NCI-H82 (cell line): ENCODE measurements around the gene ATG2B.
A peak's percentile ranks its signal among the peaks of the same experiment; 100 is the strongest.
"Not testable (repeated sequence)": the region's sequence is repeated elsewhere in the genome, so short reads cannot be mapped to it uniquely, and the experiment has no call there.

Experiments
- DNase-seq: peaks from one replicate; lab custom pipeline; 2025; lab: John Stamatoyannopoulos, UW

ATG2B gene

DNA sequence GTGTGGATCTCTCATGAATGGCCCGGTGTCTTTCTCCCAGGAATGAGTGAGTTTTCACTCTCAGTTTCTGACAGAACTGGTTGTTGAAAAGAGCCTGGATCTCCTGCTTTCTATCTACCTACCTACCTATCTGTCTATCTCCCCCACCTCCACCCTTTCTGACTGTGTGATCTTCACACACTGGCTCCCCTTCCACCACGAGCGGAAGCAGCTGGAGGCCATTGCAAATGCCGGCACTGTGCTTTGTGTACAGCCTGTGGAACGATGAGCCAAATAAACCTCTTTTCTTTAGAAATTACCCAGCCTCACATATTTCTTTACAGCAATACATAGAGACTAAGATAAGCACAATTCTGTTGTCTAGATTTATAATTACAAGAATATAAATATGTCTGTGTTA is 7.4 kb upstream of the ATG2B start:
- no peak for DNase-seq

DNA sequence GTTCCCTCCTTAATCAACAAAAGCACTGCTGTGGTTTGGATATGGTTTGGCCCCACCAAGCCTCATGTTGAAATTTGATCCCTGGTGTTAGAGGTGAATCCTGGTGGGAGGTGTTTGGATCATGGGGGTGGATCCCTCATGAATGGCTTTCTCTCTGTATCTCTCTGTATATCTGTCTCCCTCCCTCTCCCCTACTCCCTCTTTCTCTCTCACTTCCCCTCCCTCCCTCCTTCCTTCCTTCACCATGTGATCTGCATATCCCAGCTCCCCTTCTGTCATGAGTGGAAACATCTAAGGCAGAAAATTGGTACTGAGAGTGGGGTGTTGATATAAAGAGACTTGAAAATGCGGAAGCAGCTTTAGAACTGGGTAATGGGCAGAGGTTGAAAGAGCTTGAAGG is 5.4 kb upstream of the ATG2B start:
- DNase-seq, result no peak

DNA sequence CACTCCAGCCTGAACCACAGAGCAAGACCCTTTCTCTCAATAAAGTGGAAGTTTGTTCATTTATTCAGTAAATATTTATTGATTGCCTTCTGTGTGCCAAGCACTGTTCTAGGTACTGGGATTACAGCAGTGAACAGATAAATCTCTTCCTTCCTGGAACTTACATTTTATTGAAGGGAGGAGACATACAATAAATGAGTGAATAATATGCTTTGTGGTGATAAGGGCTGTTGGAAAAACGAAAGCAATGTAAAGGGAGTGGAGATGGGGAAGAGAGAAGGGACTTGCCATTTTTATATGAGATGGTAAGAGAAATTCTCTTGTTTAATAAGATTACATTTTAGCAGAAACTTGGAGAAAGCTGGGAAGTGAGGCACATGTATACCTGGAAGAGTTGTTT is 1.8 kb upstream of the ATG2B start:
- no peak for DNase-seq

DNA sequence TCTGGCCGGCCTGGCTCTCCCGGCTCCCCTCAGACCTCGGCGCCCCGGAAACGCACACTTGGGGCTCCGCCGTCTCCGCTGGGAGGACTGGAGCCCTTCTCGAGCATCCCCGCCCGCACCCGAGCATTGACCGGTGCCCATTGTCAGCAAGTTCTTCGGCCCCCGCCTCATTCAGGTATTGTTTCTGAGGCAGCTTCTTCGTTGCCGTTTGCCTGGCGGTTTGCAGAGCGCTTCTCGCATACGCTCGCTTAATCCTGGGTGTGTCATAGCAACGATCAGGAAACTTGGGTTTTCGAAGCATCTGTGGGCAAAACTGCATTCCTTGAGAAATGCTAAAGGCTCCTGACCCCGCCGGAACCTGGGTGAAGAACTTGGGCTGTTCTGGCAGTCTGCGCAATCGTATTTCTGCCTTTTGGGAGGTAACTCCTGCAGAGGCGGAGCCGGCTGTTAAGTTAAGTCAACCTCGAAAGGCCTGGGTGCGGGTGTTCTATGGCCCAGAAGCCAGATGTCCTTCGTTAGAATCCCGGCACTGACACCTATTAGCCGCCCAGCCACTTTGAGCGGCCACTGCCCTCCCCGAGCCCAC is 703 bp upstream of the ATG2B start:
- DNase-seq, result peak; percentile 91

DNA sequence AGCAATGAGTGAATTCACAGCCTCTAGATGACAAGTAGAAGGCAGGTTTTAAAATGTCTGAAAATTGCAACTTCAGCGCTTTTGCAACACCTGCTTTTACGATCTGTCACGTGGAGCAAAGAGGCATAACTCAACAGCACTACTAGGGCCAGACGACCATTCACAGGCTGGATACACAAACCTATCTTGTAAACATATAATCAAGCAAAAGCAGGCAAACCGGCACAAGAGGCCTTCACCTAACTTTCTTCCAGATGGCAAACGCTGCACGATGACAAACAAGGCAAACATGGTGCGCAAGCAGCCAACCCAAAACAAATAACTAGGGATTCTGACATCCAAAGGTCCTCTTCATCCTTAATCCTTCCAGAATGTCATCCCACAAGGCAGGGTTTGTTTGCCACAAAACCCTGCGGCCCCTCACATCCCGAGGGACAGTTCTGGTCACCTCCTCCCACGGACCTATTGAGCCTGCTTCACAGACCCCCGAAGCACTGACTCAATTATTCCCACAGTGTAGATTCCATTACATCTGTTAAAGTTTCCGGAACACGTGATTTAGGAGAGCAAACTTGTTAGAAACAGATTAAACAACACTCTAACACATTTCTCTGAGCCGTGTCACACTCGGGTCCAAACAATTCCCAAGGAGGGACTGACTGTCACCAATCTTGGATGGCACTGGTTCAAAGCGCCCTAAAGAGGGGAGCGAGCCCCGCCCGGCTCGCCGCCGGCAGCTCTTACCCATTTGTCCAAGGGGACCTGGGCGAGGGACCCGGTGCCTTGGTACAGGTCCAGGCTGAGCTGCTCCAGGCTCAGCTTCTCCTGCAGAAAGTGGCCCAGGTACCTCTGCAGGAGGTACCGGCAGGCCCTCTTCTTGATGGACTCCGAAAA is 823 bp downstream of the ATG2B start:
- peak; percentile 30 for DNase-seq

DNA sequence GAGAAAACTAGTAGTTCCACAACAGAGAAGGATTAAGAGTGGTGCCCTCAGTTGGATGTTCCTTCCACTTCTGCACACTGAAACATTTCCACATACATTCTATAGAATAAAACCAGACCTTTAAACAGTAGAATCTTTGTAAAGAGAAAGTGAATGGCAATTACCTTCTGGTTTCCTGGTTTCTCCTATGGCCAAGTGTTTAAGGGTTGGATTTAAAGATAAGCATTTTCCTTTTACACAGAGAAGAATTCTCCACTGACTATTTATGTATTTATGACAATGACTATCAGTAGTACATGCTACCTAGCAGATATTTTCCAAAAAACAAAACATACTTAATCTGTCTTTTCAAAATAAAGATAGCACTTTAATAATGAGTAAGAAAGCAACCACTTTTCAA is 3.2 kb downstream of the ATG2B start:
- no peak for DNase-seq

DNA sequence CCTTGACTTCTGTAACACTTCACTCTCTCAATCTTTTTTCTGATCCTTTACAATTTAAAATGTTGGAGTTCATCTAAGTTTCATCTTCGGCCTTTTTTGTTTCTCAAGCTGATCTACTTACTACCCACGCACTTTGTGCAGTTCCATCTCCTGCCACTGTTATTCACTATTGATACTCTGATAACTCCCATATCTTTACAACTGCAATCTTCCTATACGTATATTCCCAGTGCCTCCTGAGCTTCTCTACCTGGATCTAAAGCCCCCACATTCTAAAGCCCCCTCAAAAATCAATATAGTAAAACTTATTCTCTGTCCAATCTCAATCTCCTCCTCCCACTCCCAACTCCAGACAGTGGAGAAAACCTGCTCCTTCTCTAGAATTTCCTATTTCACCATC is 5.9 kb downstream of the ATG2B start:
- peak; percentile 2 for DNase-seq

DNA sequence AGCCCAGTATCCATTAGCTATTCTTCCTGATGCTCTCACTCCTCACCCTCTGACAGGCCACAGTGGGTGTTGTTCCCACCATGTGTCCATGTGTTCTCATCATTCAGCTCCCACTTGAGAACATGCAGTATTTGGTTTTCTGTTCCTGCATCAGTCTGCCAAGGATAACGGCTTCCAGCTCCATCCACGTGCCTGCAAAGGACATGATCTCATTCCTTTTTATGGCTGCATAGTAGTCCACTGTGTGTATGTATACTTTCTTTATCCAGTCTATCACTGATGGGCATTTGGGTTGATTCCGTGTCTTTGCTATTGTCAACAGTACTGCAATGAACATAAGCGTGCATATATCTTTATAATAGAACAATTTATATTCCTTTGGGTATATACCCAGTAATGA is 8.9 kb downstream of the ATG2B start:
- no peak for DNase-seq

DNA sequence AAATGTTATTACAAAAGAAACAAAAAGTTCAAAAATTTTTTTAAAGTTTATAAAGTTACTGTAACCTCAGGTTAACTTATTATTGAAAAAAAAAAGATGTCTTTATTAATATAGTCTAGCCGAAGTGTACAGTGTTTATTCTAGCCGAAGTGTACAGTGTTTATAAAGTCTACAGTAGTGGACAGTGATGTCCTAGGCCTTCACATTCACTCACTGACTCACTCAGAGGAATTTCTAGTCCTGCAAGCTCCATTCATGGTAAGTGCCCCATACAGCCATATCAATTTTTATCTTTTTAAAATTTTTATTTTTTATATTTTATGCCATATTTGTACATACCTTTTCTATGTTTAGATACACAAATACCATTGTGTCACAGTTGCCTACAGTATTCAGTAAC is 10.4 kb downstream of the ATG2B start:
- no peak for DNase-seq

DNA sequence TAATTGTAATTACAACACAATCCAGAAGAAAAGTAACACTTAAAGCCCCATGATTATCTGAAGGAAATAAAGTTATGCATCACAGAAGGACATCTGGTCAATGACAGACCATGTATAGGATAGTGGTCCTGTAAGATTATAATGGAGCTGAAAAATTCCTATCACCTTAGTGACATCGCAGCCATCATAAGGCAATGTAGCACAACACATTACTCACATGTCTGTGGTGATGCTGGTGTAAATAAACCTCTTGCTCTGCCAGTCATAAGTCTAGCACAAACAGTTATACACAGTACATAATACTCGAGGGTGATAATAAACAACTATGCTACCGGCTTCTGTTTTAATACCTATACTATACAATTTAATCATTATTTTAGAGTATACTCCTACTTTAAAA is 11.2 kb downstream of the ATG2B start:
- DNase-seq, result no peak

DNA sequence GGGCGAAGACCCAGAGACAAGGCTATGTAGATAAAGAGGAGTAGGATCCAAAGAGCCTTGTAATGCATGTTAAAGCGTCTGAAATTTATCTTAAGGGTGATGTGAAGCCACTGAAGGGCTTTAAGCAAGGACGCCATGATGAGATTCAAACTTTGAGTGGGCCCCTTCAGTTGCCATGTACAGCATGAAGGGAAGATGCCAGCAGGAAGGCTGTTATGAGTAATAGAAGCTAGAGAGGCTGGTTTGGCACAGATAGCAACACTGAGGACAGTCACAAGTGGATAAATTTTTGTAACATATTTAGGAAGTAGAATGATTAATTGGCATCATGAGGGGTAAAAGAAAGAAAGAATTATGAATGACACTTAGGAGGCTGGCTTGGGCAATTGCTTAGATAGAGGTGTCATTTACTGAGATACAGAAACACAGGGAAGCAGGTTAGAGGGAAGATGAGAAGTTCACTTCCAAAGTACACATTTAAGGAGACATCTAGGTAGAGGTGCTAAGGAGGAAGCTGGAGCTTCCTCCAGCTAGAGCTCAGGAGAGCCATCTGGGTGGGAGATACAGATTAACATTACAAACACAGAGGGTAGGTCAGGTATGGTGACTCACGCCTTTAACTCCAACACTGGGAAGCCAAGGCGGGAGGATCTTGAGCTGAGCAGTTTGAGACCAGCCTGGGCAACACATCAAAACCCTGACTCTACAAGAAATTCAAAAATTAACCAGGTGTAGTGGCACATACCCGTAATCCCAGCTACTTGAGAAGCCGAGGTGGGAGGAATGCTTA is 13.7 kb downstream of the ATG2B start:
- DNase-seq, result no peak

DNA sequence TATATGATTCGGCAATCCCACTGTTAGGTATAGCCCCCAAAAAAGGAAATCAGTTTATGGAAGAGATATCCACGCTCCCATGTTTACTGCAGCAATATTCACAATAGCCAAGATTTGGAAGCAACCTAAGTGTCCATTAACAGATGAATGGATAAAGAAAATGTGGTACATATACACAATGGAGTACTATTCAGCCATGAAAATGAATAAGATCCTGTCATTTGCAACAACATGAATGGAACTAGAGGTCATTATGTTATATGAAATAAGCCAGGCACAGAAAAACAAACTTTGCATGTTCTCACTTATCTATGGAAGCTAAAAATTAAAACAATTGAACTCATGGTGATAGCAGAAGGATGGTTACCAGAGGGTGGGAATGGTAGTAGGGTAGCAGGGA is 15.2 kb downstream of the ATG2B start:
- DNase-seq, result not testable (repeated sequence)

DNA sequence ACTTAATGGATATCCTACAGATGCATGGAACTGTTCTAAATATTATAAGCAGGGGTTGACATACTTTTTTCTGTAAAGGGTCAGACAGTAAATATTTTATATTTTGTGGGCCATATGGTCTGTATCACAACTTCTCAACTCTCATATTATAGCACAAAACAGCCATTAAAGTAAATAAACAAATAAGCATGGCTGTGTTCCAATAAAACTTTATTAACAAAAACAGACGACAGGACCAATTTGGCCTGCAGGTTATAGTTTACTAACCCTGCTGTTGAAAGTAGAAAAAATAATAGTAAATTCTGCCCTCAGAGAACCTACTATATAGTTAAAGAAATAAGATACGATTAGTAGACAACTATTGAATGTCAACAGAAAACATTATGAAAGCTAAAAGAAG is 17.5 kb downstream of the ATG2B start:
- DNase-seq, result no peak

DNA sequence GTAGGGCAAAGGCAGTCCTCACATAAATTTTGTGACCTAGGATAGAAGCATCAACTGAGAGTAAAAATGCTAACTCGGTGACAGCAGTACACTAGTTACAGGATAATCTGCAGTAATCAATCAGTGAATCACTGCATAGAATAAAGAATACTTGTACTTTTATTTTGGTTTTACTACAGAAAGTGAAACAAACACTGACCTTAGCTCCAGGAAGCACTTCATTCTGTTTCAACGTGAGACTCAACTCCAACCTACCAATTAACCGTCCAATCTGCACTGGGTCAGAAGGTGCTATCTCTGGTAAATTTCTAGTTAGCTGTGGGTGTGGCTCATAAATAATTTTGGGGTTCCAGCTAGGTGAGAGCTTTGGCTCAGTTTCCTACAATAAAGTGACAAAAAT is 21.8 kb downstream of the ATG2B start:
- DNase-seq, result no peak

DNA sequence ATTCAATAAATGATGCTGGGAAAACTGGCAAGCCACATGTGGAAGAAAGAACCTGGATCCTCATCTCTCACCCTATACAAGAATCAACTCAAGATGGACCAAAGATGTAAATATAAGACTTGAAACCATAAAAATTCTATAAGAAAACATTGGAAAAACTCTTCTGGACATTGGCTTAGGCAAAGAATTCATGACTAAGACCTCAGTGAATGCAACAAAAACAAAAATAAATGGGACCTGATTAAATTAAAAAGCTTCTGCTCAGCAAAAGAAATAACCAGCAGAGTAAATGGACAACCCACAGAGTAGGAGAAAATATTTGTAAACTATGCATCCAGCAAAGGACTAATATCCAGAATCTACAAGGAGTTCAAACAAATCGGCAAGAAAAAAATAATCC is 24.6 kb downstream of the ATG2B start:
- DNase-seq, result no peak

DNA sequence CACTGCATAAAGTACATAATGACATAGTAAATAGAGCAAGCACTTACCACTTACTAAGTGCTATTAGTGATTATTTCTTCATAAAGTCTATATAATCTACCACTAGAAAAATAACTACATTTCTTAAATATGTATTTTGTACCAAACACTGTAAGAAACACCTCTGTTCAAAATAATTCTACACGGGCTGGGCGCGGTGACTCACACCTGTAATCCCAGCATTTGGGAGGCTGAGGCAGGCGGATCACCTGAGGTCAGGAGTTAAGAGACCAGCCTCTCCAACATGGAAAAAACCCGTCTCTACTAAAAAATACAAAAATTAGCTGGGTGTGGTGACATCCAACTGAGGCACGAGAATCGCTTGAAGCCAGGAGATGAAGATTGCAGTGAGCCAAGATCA is 38.9 kb downstream of the ATG2B start:
- DNase-seq, result no peak

DNA sequence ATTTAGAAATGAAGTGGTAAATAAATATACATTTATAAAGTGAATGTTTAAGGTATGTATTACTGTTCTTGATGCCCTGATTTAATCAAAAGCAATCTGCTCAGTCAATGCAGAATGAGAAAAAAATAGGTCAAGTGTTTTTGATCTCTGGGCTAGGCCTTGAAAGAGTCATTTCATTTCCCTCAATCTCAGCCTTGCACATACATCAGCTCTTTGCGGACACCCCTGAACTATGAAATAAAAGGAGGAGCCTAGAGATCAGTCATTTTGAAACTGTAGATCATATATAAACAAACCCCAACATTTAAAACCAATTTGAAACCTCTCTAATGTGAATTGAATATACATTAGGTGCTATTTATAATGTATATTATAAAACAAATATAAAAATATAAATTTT is 42.5 kb downstream of the ATG2B start:
- no peak for DNase-seq

DNA sequence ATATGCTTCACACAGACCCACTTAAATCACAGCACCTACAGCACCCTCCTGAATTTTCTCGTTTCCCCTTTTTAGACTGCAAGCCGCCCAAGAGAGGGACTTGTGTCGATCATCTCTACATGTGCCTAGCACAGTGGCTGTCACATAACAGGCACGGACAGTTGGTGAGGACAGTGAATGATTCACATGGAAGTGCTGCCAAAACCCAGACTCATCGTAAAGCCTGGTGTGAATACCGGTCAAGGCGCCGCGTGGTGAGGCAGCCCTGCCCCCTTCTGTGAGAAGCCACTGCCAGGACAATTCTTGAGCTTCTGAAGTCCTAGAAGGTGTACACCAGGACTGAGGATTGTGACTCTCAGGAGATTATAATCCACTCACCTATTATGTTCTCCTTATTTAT is 44.3 kb downstream of the ATG2B start:
- no peak for DNase-seq

DNA sequence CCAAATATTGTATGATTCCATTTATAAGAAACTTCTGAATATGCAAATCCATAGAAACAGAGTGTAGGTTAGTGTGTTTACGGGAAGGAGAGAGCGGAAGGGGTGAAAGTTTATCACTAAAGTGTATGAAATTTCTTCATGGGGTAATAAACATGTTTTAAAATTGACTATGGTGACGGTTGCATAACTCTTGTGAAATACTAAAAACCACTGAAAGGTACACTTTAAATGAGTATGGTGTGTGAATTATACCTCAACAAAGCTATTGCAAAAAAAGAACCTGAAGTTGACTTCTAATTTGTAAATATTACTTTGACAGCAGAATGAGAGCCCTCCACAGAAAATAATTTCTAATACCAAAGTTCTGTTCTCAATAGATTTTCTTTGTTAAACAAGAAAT is 47.1 kb downstream of the ATG2B start:
- DNase-seq, result no peak

DNA sequence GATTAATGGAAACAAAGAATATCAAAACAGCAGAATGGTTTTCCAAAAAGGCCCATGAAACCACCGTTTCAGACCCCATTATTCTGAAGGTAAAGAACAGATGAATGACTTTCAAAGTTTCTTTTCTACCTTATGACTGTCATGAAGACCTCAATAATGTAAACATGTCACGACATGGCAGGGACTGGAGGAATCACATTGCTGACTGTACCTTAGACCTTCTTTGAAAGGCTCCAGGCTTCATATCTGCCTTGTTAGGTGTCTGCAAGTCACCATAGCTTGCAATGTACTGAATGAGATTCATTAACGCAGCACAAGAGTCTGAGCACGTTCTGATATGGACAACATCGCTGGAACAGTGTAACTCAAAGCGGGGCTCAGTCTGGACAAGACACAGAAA is 52.2 kb downstream of the ATG2B start:
- no peak for DNase-seq

DNA sequence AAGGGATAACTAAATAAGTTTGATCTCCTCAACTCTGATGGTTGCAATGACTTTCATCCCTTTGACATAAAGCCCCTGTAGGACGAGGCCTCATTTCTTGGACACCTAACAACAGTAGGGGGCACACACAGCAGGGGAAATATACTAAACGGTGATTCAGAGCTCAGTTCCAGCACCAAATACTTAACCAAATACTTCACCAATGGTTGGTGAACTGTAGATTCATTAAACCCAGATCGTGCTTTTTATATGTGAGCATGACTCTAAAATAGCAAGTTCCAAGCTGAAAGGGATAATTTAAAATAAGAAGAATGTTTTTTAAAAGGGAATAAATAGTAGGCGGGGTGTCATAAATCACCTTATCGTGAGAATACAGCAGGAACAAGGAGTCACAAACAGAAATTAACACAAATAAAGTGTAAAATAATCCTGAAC is 53.2 kb downstream of the ATG2B start:
- DNase-seq, result no peak

DNA sequence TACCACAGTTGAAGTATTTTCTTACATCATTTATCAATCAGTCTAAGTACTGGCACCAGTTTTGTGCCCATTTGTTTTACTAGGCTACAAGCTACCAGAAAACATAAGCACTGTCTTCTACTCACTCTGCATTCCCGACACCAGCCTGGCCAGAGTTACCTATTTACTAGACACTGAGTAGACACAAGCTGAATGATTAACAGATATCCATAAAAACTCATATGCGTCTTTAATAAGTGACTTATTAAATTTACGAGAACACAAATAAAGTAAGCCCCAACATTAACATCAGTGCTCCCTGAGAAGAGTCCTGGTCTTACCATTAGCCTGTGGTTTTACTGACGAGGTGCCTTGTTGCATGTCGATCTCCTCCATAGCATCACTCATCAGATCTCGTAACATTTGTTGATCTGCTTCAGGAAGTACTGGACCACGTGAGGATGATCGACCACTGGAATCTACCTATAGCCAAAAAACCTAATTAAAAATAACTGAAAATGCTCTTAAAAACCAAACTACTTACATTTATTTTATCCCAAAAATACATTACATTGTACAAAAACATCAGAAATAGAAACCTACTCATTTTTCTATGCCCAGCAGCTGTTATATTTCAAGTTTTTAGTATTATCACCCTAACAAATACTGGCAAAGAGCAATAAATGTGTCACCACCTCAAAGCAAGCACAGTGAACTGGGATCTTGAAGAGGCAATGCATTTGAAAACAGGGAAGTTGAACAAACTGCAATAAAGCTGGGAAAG is 53.8 kb downstream of the ATG2B start:
- no peak for DNase-seq
